ENCODE data around the gene LIG1. TPM values are rescaled to one million over a fixed set of nuclear protein-coding genes. Genes with fewer than 3 reads are reported as not detected.

LIG1 gene
- total and polyA plus RNA-seq, 9 of the 15 experiments (the other 6 are each of a cell fraction or from before 2014, with no cell fraction given) = 9.6 to 114 (median 71.1) TPM

- TF ChIP-seq, protein P1, sequence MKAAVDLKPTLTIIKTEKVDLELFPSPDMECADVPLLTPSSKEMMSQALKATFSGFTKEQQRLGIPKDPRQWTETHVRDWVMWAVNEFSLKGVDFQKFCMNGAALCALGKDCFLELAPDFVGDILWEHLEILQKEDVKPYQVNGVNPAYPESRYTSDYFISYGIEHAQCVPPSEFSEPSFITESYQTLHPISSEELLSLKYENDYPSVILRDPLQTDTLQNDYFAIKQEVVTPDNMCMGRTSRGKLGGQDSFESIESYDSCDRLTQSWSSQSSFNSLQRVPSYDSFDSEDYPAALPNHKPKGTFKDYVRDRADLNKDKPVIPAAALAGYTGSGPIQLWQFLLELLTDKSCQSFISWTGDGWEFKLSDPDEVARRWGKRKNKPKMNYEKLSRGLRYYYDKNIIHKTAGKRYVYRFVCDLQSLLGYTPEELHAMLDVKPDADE (conservative IDR thresholded peaks at IDR 0.05; ENCODE audit: control insufficient read depth, low read depth, low read length) = no peak
- TF ChIP-seq SREBF1 (IDR thresholded peaks at IDR 0.05; ENCODE audit: borderline replicate concordance, low read depth, low read length) (no peak), ZFP1 (CRISPR knock-in tag; IDR thresholded peaks at IDR 0.05) (no peak), TAF15 (IDR thresholded peaks at IDR 0.05; ENCODE audit: low read depth, low read length) (no peak), ZFX (CRISPR knock-in tag; IDR thresholded peaks at IDR 0.05) (no peak), RAD21 (CRISPR knock-in tag; conservative IDR thresholded peaks at IDR 0.05 in 1 of 2, IDR thresholded peaks at IDR 0.05 in 1 of 2) (no peak), GABPA (tag; conservative IDR thresholded peaks at IDR 0.05; ENCODE audit: low read depth) (no peak), ZNF124 (CRISPR knock-in tag; IDR thresholded peaks at IDR 0.05) (no peak), JUNB (CRISPR knock-in tag; conservative IDR thresholded peaks at IDR 0.05) (no peak), ZNF766 (CRISPR knock-in tag; conservative IDR thresholded peaks at IDR 0.05) (no peak), SNIP1 (IDR thresholded peaks at IDR 0.05; ENCODE audit: low read depth) (no peak), ZEB2 (IDR thresholded peaks at IDR 0.05) (no peak), CTBP1 (IDR thresholded peaks at IDR 0.05; ENCODE audit: borderline replicate concordance) (no peak), LEF1 (IDR thresholded peaks at IDR 0.05) (0 out of 2 replicates have a peak, but pooled peaks have one; percentile 44), MLLT1 (IDR thresholded peaks at IDR 0.05) (0 out of 4 replicates have a peak, but pooled peaks of 1 of the 2 experiments have one; percentile 52)
- TF ChIP-seq, protein P2, sequence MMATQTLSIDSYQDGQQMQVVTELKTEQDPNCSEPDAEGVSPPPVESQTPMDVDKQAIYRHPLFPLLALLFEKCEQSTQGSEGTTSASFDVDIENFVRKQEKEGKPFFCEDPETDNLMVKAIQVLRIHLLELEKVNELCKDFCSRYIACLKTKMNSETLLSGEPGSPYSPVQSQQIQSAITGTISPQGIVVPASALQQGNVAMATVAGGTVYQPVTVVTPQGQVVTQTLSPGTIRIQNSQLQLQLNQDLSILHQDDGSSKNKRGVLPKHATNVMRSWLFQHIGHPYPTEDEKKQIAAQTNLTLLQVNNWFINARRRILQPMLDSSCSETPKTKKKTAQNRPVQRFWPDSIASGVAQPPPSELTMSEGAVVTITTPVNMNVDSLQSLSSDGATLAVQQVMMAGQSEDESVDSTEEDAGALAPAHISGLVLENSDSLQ (IDR thresholded peaks at IDR 0.05) = peak; percentile 21; the same call in 1 of the 2 replicates
- TF ChIP-seq, protein P3, sequence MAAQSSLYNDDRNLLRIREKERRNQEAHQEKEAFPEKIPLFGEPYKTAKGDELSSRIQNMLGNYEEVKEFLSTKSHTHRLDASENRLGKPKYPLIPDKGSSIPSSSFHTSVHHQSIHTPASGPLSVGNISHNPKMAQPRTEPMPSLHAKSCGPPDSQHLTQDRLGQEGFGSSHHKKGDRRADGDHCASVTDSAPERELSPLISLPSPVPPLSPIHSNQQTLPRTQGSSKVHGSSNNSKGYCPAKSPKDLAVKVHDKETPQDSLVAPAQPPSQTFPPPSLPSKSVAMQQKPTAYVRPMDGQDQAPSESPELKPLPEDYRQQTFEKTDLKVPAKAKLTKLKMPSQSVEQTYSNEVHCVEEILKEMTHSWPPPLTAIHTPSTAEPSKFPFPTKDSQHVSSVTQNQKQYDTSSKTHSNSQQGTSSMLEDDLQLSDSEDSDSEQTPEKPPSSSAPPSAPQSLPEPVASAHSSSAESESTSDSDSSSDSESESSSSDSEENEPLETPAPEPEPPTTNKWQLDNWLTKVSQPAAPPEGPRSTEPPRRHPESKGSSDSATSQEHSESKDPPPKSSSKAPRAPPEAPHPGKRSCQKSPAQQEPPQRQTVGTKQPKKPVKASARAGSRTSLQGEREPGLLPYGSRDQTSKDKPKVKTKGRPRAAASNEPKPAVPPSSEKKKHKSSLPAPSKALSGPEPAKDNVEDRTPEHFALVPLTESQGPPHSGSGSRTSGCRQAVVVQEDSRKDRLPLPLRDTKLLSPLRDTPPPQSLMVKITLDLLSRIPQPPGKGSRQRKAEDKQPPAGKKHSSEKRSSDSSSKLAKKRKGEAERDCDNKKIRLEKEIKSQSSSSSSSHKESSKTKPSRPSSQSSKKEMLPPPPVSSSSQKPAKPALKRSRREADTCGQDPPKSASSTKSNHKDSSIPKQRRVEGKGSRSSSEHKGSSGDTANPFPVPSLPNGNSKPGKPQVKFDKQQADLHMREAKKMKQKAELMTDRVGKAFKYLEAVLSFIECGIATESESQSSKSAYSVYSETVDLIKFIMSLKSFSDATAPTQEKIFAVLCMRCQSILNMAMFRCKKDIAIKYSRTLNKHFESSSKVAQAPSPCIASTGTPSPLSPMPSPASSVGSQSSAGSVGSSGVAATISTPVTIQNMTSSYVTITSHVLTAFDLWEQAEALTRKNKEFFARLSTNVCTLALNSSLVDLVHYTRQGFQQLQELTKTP (IDR thresholded peaks at IDR 0.05; ENCODE audit: low read depth in 1 of 2, partially characterized antibody in 2 of 2) = peak in 1 of 2 experiments; percentile 36
- TF ChIP-seq, protein P4, sequence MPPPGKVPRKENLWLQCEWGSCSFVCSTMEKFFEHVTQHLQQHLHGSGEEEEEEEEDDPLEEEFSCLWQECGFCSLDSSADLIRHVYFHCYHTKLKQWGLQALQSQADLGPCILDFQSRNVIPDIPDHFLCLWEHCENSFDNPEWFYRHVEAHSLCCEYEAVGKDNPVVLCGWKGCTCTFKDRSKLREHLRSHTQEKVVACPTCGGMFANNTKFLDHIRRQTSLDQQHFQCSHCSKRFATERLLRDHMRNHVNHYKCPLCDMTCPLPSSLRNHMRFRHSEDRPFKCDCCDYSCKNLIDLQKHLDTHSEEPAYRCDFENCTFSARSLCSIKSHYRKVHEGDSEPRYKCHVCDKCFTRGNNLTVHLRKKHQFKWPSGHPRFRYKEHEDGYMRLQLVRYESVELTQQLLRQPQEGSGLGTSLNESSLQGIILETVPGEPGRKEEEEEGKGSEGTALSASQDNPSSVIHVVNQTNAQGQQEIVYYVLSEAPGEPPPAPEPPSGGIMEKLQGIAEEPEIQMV (tag; conservative IDR thresholded peaks at IDR 0.05; ENCODE audit: low read depth) = no peak
Measured at GRCh38 chr19:48196933-48197665, 27.0 kb upstream of the LIG1 start (continued).

Data from K562 (cell line).